ENCODE results near the gene FPGT.
"Not testable (repeated sequence)": the region's sequence is repeated elsewhere in the genome, so short reads cannot be mapped to it uniquely, and the experiment has no call there.

The FPGT gene

GRCh38 chr1:74197657-74198552, at the start of gene FPGT, which contains the start of gene LRRIQ3:
FPGT (plus strand) TSS chr1:74198242; CDS start chr1:74198279, 37 bp downstream.
LRRIQ3 (minus strand) TSS chr1:74198176; CDS start chr1:74183684, 14,492 bp downstream.
- peak; percentile 86 for DNase-seq

GRCh38 chr1:74160046-74160445, 38.0 kb upstream of the FPGT start:
- DNase-seq: no peak

- DNase-seq: peak; percentile 25
Measured at GRCh38 chr1:74161497-74161896, 36.5 kb upstream of the FPGT start.

- no peak for DNase-seq
Measured at GRCh38 chr1:74162333-74162732, 35.7 kb upstream of the FPGT start.

- not testable (repeated sequence) for DNase-seq
Measured at GRCh38 chr1:74174423-74174822, 23.6 kb upstream of the FPGT start.

- DNase-seq: no peak
Measured at GRCh38 chr1:74180490-74180889, 17.6 kb upstream of the FPGT start.

- peak; percentile 23 for DNase-seq
Measured at GRCh38 chr1:74193908-74194307, 4.1 kb upstream of the FPGT start.

- DNase-seq: no peak
Measured at GRCh38 chr1:74195339-74195738, 2.7 kb upstream of the FPGT start.

- no peak for DNase-seq
Measured at GRCh38 chr1:74197255-74197654, 787 bp upstream of the FPGT start.

GRCh38 chr1:74199504-74199903, 1.5 kb downstream of the FPGT start:
- no peak for DNase-seq

GRCh38 chr1:74205266-74205665, 7.2 kb downstream of the FPGT start:
- DNase-seq: peak; percentile 19

- DNase-seq: no peak
Measured at GRCh38 chr1:74215229-74215628, 17.2 kb downstream of the FPGT start.

GRCh38 chr1:74222701-74223100, 24.7 kb downstream of the FPGT start:
- DNase-seq: peak; percentile 2

GRCh38 chr1:74223453-74223852, 25.4 kb downstream of the FPGT start:
- no peak for DNase-seq

- DNase-seq: no peak
Measured at GRCh38 chr1:74235153-74235552, 37.1 kb downstream of the FPGT start, which contains the start of gene TNNI3K. TNNI3K (plus strand) TSS chr1:74235387; CDS start chr1:74235452, 65 bp downstream.

GRCh38 chr1:74236440-74236839, 38.4 kb downstream of the FPGT start:
- DNase-seq: no peak

- no peak for DNase-seq
Measured at GRCh38 chr1:74237035-74237434, 39.0 kb downstream of the FPGT start.

GRCh38 chr1:74237787-74238186, 39.7 kb downstream of the FPGT start:
- no peak for DNase-seq

- no peak for DNase-seq
Measured at GRCh38 chr1:74245168-74245772, 47.2 kb downstream of the FPGT start.

- no peak for DNase-seq
Measured at GRCh38 chr1:74246315-74246714, 48.3 kb downstream of the FPGT start.

- no peak for DNase-seq
Measured at GRCh38 chr1:74247881-74248528, 50.0 kb downstream of the FPGT start.

GRCh38 chr1:74253243-74253824, 55.3 kb downstream of the FPGT start:
- not testable (repeated sequence) for DNase-seq
